ENCODE data around the gene NPIPA7.
"Not testable (repeated sequence)": the region's sequence is repeated elsewhere in the genome, so short reads cannot be mapped to it uniquely, and the experiment has no call there.

Gene NPIPA7

GRCh38 chr16:16434711-16435110 lies 55.8 kb downstream of the NPIPA7 start:
- not testable (repeated sequence) for H3K4me3 ChIP-seq (ENCODE audit: low read length); H3K36me3 ChIP-seq (ENCODE audit: control insufficient read depth, insufficient read depth, low read length); H3K4me1 ChIP-seq (ENCODE audit: control insufficient read depth, insufficient read depth, low read length); H3K9me3 ChIP-seq (ENCODE audit: control insufficient read depth, low read length); H3K9ac ChIP-seq (ENCODE audit: low read length); H3K27me3 ChIP-seq (ENCODE audit: control insufficient read depth, insufficient read depth, low read length)

- not testable (repeated sequence) for H3K4me1 ChIP-seq (ENCODE audit: control insufficient read depth, insufficient read depth, low read length); H3K9ac ChIP-seq (ENCODE audit: low read length); H3K27me3 ChIP-seq (ENCODE audit: control insufficient read depth, insufficient read depth, low read length); H3K36me3 ChIP-seq (ENCODE audit: control insufficient read depth, insufficient read depth, low read length); H3K4me3 ChIP-seq (ENCODE audit: low read length); H3K9me3 ChIP-seq (ENCODE audit: control insufficient read depth, low read length)
Measured at GRCh38 chr16:16441401-16441800, 62.5 kb downstream of the NPIPA7 start.
